GM12801 (cell line): ENCODE results near the gene DLX6.

Source experiments
- TF ChIP-seq, protein P1 (sequence below): IDR thresholded peaks from one replicate; pipeline ENCODE4 v1.5.1; 2011; ENCODE audit warnings: control low read depth; ENCODE audit not compliant: insufficient read length; ENCODE audit errors: extremely low read depth

Gene DLX6

DNA sequence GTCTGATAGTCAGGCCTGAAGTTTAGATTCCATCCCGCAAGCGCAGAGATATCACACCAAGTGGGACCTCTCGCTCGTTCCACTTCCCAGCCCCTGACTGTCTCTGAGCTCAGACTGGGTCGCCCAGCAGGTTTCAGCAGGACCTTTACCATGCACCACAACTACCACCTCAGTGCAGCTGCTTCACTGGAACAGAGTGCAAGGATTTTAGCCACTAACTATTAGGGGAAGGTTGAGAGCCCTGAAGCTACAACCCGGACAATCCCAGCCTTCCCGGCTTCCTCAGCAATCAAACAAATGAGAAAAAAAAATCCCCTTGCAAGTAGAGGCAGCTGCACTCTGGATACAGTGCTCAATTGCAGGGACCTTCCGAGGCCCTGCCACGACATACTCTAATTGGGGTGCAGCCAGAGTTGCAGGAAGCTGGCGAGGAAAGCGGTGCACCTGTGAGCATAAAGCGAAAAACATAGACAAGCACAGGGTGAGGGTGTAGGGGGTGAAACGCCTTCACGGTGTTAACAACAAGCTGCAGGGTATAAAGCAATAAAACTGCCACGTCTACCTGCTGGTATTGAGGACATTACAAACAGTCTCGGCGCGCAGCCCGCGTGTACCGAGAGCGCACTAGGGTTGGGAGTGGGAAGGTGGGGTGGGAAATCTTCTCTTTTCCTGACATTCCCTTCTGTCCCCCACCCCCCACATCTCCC is 2.6 kb upstream of the DLX6 start:
- TF ChIP-seq, protein P1, sequence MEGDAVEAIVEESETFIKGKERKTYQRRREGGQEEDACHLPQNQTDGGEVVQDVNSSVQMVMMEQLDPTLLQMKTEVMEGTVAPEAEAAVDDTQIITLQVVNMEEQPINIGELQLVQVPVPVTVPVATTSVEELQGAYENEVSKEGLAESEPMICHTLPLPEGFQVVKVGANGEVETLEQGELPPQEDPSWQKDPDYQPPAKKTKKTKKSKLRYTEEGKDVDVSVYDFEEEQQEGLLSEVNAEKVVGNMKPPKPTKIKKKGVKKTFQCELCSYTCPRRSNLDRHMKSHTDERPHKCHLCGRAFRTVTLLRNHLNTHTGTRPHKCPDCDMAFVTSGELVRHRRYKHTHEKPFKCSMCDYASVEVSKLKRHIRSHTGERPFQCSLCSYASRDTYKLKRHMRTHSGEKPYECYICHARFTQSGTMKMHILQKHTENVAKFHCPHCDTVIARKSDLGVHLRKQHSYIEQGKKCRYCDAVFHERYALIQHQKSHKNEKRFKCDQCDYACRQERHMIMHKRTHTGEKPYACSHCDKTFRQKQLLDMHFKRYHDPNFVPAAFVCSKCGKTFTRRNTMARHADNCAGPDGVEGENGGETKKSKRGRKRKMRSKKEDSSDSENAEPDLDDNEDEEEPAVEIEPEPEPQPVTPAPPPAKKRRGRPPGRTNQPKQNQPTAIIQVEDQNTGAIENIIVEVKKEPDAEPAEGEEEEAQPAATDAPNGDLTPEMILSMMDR: no peak

DNA sequence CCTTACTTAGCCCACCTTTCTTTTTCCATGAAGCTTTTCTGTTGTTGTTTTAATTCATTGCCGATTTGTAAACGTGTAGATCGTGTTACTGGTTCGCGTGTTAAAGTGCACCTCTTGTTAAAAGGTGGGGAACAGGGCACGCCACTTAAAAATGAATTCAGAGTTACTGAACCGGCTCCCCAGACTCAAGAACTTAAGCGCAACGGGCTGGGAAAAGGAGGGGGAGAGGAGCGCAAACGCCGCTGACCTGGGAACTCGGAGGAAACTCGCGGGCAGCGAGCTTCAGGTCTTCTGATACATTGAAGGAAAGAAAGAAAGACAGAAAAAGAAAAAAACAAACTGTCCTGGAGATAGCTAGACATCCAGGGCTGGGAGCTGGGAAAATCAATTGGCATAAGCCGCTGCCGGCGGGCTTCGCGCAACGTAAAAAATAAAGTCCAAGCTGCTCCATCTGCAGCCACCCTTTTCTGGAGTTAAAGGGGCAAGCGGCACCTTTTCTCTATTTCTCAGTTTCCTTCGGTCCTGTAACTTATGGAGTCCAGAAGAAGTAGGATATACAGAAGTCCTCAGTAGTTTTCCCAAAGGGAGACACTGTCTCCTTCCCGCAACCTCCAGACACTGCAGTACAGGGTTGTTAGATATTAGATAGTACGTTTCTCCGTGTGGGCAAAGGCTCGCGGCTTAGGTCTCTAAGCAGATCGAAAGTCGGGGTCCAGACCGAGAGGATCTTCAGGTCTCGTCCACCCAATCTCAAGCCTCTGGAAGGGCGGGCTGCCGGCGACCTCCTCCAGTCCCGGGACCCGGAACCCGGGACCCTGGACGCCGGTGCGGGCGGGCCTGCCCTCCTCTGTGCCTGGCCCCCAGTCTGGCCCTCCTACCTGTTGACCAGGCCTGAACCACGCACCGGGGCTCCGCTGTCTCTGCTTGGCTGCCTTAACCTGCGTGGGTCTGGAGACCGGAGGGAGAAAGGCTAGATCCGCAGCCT is 1.8 kb upstream of the DLX6 start:
- TF ChIP-seq, protein P1: no peak

DNA sequence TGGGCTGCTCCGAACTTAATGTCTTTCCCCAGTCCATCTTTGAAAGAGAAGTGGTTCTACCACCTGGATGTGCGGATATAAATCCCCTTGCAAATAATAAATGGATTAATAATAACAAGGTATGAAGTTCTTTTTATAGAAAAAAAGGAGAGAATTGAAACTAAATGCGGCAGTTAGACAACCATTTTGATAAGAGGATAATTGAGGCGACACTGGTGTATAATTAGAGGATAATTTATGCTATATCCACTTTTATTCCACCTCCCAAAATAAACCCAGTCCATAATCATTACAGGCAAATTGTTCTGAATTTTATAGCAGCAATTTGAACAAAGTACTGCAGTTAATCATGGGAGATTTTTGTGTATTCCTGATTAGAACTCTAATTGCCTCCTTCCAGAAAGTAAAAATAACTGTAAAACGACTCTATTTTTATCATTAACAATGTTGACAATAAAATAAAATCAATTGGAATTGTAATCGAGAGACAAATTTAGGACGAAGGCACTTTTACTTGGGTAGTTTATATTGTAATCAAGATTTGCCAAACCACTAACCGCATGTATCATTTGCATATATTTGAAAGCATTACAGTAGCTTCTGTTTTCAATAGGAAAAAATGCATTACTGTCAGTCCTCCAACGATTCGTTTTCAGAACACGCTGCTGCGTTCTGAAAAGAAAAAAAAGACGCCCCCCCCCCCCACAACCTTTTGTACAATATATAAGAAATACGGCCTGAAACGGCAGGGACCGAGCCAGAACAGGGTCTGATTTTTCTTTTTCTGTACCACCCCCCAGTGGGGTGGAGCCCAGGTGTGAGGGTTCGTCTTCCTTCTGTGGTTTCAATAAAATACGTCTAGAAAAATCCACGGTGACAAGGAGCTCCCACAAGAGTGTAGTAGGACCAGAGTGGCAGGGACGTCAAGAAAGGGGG is 838 bp upstream of the DLX6 start:
- TF ChIP-seq, protein P1: no peak

DNA sequence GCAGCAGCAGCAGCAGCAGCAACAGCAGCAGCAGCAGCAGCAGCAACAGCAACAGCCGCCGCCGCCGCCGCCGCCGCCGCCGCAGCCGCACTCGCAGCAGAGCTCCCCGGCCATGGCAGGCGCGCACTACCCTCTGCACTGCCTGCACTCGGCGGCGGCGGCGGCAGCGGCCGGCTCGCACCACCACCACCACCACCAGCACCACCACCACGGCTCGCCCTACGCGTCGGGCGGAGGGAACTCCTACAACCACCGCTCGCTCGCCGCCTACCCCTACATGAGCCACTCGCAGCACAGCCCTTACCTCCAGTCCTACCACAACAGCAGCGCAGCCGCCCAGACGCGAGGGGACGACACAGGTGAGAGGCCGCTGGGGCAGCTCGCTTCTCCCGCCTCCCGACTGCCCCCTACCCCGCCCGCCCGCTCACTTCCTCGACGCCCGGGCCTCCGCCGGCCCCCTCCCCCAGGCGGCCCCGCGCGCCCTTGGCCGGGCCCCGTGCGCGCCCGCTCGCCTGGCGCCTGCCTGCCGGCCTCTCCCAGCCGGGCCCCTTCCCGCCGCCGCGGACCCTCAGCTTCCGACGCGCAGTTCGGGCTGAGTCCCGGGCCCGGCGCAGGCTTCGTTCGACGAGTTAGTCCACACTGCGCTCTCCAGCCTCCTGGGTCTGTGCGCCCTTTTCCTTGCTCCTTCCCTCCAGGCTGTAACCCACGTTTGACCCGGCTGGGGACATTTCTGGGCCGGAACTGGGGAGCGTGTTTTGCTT is 882 bp downstream of the DLX6 start:
- TF ChIP-seq, protein P1: no peak

DNA sequence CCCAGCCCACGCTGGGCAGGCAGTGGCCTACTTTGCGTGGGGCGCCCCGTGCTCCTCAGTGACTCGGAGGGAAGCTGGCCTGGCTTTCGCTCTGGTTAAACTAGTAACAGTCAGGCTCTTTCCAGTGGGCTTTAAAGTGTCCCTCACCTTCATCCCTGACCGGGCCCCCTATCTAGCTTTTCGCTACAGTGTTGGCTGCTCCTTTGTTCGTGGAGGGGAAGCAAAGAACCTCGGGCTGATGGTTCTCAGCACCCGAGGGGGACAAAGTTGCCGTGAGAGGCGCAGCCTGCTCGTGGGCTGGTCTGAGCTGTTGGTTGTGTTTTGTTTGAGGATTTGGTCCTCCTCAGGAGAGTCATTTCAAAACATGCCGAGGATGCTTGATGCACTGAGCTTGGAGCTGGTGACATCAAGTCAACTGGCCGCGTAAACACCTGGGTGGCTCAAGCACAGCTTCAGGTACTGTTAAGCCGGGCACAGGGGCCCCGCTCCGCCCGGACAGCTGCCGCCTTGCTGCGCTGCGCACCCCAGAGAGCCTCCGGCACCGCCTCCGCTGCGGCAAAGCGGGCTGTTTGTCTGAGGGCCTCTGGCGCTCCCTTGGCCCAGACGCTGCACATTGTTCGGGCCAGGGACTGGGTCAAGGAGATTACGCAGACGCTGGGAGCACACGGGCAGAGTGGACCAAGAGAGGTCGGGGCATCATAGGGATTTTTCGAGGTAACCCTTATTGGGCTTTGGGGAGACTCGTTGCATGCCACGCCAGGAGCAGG is 1.6 kb downstream of the DLX6 start:
- TF ChIP-seq, protein P1: no peak

DNA sequence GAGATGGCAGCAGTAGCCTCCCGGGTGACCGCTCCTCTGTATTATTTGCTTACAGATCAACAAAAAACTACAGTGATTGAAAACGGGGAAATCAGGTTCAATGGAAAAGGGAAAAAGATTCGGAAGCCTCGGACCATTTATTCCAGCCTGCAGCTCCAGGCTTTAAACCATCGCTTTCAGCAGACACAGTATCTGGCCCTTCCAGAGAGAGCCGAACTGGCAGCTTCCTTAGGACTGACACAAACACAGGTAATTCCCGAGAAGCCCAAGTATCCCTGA is 2.2 kb downstream of the DLX6 start:
- TF ChIP-seq, protein P1: no peak
